SHP77 treated with DMSO at 0.1 percent for 48 hours (cell line): ENCODE data around the gene NPRL2.
A peak's percentile ranks its signal among the peaks of the same experiment; 100 is the strongest.

Source experiments
- DNase-seq: peaks from one replicate; lab custom pipeline; 2025; lab: John Stamatoyannopoulos, UW

Gene NPRL2

GRCh38 chr3:50350213-50350526 lies 405 bp downstream of the NPRL2 start:
- DNase-seq: no peak

GRCh38 chr3:50347187-50347813 lies 3.3 kb downstream of the NPRL2 start:
- DNase-seq: peak; percentile 49

DNA sequence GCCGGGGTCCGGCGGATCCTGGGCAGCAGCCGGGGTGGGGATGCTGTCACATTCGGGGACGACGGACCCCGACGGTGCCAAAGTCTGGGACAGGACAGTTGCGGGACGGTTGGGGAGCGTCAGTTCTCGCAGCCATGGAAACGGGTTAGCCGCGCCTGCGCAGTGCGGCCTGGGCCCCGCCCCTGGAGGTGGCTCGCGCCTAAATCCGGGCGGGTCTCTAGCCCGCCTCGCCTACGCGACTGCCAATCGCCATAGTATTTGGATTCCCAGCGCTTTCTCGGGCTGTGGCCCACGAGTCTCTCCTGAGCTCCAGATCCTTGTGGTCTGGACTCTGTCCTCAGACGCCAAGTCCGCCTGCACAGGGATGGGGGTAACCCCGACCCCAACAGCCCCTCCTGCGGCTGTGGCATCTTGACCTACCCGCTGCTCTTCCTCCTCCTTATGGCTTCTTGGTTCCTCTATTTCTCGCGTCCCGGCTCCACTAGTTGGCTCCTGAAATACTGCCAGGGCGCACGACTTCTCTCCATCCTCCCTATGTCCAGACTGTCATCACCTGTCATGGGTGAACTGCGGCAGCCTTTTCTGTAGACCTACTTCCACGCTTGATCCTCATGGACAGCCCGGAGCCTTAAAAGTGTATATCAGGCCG lies 4.9 kb downstream of the NPRL2 start, which contains the start of gene ZMYND10:
Gene ZMYND10, minus strand, starts transcription at position 147 of the 649 bp plus-strand sequence. CDS start 153 bp downstream, outside the sequence.
- DNase-seq: no peak

GRCh38 chr3:50345008-50345407 lies 5.6 kb downstream of the NPRL2 start:
- no peak for DNase-seq

DNA sequence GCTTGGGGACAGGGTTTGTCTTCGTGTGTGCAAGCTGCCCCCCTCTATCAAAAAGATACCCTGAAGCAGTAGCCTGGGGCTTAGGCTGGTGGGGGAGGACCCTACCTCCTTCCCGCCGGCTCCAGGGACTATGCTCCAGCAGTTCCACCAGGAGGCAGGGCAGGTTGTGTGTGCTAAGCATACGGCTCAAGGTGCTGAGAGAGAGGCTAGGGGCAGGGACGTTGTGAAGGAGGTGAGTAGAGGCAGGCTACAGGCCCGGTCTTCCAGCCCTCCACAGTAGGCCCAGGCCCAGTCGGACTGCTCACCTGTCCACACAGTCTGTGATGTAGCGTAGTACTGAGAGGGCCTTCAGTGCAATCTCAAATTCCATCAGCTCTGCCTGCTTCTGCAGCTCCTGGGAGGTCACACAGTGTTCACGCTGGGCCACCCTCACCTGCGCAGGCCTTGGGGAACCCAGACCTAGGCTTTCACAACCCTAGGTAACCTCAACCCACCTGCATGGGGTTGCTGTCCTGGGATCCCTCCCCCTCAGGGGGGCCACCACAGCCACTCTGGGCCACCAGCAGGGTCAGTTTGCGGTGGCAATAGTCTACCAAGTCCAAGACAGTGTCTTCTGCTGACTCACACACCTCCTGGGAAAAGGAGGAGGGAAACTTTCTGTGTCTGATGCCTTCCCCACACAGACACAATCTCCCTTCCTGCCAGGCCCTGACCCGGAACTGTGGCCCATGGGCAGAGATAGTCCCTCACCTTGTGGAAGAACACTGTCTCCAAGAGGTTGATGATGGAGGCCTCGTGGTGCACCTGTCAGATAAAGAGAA lies 7.6 kb downstream of the NPRL2 start:
- no peak for DNase-seq

GRCh38 chr3:50341996-50342650 lies 8.5 kb downstream of the NPRL2 start:
- no peak for DNase-seq

DNA sequence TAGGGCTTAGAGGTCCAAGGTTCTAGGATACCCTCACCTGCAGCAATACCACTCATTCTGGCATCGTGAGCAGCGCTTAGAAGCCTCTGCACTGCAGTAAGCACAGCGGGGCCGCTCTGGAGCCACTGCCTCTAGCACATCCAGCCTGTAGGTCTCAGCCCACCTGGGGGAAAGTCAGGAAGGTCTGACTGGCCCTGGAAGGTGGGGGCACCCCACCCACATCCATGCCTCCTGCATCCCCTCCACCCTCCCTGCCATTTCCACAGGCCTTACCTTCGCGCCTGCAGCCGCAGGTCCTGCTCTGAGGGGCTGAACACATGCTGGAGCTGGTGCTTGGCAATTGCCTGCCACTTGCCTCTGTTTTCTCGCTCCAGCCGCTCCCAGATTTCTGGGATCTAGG lies 9.0 kb downstream of the NPRL2 start:
- DNase-seq: no peak

DNA sequence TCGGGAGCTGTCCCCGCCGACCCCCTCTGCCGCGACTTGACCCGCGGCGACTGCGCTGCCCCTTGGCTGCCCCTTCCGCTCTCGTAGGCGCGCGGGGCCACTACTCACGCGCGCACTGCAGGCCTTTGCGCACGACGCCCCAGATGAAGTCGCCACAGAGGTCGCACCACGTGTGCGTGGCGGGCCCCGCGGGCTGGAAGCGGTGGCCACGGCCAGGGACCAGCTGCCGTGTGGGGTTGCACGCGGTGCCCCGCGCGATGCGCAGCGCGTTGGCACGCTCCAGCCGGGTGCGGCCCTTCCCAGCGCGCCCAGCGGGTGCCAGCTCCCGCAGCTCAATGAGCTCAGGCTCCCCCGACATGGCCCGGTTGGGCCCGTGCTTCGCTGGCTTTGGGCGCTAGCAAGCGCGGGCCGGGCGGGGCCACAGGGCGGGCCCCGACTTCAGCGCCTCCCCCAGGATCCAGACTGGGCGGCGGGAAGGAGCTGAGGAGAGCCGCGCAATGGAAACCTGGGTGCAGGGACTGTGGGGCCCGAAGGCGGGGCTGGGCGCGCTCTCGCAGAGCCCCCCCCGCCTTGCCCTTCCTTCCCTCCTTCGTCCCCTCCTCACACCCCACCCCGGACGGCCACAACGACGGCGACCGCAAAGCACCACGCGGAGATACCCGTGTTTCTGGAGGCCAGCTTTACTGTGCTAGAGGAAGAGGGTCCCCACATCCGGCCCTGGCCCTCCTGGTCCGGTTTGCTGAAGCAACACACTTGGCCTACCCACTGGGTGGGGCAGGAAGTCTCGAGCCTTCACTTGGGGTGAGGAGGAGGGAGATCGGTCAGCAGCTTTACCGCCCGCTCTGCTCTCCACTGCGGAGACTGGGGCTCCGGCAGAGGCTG lies 9.9 kb downstream of the NPRL2 start, which contains the start of gene RASSF1:
Gene RASSF1, minus strand, starts transcription at position 389 of the 882 bp plus-strand sequence. Its CDS starts 31 bp downstream, at position 358.
- DNase-seq: no peak

DNA sequence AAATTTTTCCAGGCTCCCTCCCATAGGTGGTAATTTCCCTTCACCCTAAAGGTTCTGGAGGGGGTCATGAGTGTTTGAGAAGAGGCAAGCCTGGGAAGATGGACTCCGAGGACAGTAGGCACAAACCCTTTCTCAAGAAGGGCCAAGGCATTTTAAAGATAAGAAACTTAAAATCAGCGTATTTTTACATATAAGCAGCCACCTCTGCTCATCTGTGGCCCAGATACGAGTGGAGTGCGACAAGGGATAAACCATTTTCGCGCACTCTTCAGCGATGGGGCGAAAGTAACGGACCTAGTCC lies 10.5 kb downstream of the NPRL2 start:
- no peak for DNase-seq

GRCh38 chr3:50339485-50340146 lies 11.0 kb downstream of the NPRL2 start:
- no peak for DNase-seq

- no peak for DNase-seq
Measured at GRCh38 chr3:50338965-50339364, 11.6 kb downstream of the NPRL2 start.

- DNase-seq: peak; percentile 94
Measured at GRCh38 chr3:50337175-50337861, 13.3 kb downstream of the NPRL2 start.

- DNase-seq: no peak
Measured at GRCh38 chr3:50336452-50337174, 14.0 kb downstream of the NPRL2 start.

GRCh38 chr3:50334339-50335075 lies 16.1 kb downstream of the NPRL2 start:
- DNase-seq: no peak

DNA sequence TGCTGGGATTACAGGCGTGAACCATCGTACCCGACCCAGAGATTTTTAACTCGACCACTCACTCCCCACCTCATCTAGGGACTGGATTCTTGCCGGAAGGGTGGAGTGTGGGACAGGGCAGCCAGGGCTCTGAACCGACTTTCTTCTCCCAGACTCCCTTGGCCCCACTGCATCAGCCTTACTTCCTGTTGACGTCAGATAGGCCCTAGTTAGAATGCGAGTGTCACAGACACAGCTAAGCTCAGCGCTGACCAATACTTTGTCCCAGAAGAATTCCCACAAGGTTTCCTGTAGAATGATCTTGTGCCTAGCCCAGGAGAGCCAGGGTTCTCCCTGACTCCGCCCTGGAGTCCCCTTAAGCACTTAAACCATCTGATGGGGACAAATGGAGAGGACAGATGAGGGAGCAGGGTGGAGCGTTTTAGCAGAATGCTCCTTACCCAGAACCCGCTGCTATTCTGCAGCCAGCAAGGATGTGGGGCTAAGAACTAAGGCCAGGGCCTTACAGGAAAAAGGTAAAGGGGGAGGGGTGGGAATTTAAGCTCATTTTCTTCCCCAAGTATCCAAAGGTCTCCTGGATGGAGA lies 16.7 kb downstream of the NPRL2 start:
- DNase-seq: no peak

DNA sequence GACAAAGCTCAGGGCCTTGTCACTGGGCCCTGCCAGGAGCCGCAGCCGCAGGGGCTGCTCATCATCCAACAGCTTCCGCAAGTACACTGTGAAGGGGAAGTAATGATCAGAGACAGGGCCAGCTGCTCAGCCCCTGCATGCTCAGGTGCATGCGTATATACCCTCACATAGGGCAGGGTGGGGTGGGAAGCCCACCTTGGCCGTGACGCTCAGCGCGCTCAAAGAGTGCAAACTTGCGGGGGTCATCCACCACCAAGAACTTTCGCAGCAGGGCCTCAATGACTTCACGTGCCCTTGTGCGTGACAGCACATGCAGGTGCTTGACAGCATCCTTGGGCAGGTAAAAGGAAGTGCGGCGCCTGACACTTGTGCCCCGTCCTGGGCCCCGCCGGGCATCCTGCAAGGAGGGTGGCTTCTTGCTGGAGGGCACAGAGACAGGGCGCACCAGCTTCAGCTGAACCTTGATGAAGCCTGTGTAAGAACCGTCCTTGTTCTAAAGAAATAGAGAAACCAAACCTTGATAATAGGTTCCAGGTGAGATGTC lies 19.1 kb downstream of the NPRL2 start:
- DNase-seq: no peak

DNA sequence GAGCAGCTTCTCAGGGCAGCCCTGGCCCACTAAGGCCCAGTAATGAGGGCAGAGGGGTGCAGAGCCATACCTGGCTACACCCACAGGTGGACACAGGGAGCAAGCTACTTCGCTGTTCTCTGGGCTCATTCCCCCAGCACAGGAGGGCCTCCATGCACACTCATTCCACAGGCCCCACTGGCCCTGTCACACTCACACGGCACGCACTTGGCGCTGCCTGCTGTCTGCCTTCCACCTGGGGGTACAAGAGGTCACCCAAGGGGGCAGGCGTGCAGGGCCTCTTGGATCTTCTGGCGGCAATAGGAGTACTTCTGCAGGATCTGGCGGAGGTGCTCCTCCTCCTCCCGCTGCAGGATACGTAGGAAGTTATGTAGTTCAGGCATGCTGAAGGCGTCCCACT lies 20.2 kb downstream of the NPRL2 start:
- DNase-seq: no peak

DNA sequence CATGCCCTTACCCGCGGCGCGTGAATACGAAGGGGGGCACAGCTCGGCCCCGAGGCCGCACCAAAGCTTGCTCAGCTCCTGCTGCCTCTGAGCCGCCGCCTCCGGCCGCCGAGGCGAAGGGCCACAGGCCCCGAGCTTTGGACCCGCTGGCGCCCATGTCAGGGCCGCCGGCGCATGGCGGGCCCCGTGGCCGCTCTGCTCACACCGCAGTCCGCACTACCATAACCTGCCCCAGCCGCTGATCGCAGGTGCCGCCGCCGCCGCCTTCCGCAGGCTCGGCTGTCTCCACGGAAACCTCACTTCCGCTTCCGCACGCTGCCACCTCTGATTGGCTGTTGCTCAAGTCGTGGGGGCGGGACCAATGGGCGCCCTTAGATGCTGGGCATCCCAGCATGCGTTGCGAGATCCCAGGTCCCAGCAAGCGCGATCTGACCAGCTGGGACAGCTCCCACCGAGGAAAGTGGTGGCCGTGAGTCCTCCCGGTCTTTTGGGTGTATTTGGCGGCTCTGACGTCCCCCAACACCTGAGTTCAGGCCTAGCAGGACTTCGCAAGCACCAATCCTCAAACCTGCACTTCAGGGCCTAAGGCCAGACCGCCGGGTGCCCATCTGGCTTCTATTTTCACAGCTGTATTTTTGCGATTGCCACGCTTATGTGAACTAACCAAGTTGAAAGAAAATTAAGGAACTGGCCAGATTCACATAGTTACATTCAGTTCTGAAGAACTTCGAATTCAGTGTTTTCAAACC lies 22.5 kb downstream of the NPRL2 start, which contains the start of gene TUSC2:
Gene TUSC2, minus strand, starts transcription at position 281 of the 749 bp plus-strand sequence. Its CDS starts 124 bp downstream, at position 157.
- peak; percentile 76 for DNase-seq
